Immature natural killer cell (primary cell): Measurements from ENCODE around the gene TSPAN2. TPM values are rescaled to one million over a fixed set of nuclear protein-coding genes. Genes with fewer than 3 reads are reported as not detected.

Source experiments
- DNase-seq, 3 donors: peaks; one replicate each; pipeline ENCODE4 v3.0.0; 2022; ENCODE audit warnings: mixed read lengths in 1 of 3
- H3K27ac Mint-ChIP-seq, 6 donors: one replicate each; pipeline ENCODE4 v1.8.0; 2020; ENCODE audit warnings: mixed read lengths in 6 of 6, mild to moderate bottlenecking in 5 of 6, inconsistent platforms in 4 of 6, moderate library complexity in 3 of 6
- H3K27me3 Mint-ChIP-seq, 3 donors: one replicate each; pipeline ENCODE4 v1.8.0; 2020 to 2021; ENCODE audit warnings: low read depth in 3 of 3, mild to moderate bottlenecking in 3 of 3, mixed read lengths in 3 of 3, moderate library complexity in 3 of 3, inconsistent platforms in 1 of 3
- H3K36me3 Mint-ChIP-seq, 3 donors: one replicate each; pipeline ENCODE4 v1.8.0; 2020; ENCODE audit warnings: mixed read lengths in 3 of 3, inconsistent platforms in 2 of 3, mild to moderate bottlenecking in 2 of 3
- H3K4me1 Mint-ChIP-seq, 2 donors: one replicate each; pipeline ENCODE4 v1.8.0; 2020; ENCODE audit warnings: inconsistent platforms in 2 of 2, mild to moderate bottlenecking in 2 of 2, mixed read lengths in 2 of 2, moderate library complexity in 1 of 2
- H3K4me3 Mint-ChIP-seq, 5 donors: one replicate each; pipeline ENCODE4 v1.8.0; 2020; ENCODE audit warnings: mild to moderate bottlenecking in 5 of 5, mixed read lengths in 5 of 5, inconsistent platforms in 3 of 5, moderate library complexity in 3 of 5
- H3K9me3 Mint-ChIP-seq, 6 donors: one replicate each; pipeline ENCODE4 v1.8.0; 2020; ENCODE audit warnings: mild to moderate bottlenecking in 6 of 6, mixed read lengths in 6 of 6, inconsistent platforms in 4 of 6, moderate library complexity in 3 of 6
- polyA plus RNA-seq, 3 donors: library from polyadenylated mRNA; unstranded; fragments of 300-500 nt; fragmentation: Illumina TruSeq; gene quantifications; one replicate each; pipeline ENCODE4 v1.2.3, GENCODE V29; 2021

TSPAN2 gene
- polyA plus RNA-seq, 3 donors from 2014 or later, result 50.1 to 80.1 (median 76.2) TPM

GRCh38 chr1:115099693-115100050 lies 10.4 kb upstream of the TSPAN2 start:
- H3K4me3 Mint-ChIP-seq, result peak overlapping the region; percentile 89 to 98 (median 93)
- H3K27me3 Mint-ChIP-seq, result peaks cover 1 to 9% (median 4%) of the 10 kb centered on the region in 3 donors
- peak overlapping the region; percentile 99 to 100 (median 99) for H3K27ac Mint-ChIP-seq
- peaks cover 32 to 36% of the 10 kb centered on the region in 2 donors for H3K4me1 Mint-ChIP-seq
- no peak for DNase-seq
- H3K9me3 Mint-ChIP-seq, result no peaks in the 10 kb centered on the region
- H3K36me3 Mint-ChIP-seq, result no peaks in the 10 kb centered on the region

- peak overlapping the region; percentile 99 to 100 (median 99) for H3K27ac Mint-ChIP-seq
- no peaks in the 10 kb centered on the region for H3K36me3 Mint-ChIP-seq
- no peaks in the 10 kb centered on the region for H3K9me3 Mint-ChIP-seq
- H3K4me3 Mint-ChIP-seq, result peak overlapping the region; percentile 89 to 98 (median 93)
- DNase-seq, result peak; percentile 81 to 87 (median 85)
- peaks cover 32 to 36% of the 10 kb centered on the region in 2 donors for H3K4me1 Mint-ChIP-seq
- peaks cover 1 to 9% (median 4%) of the 10 kb centered on the region in 3 donors for H3K27me3 Mint-ChIP-seq
These were observed 9.8 kb upstream of the TSPAN2 start for GRCh38 chr1:115098979-115099692.

DNA sequence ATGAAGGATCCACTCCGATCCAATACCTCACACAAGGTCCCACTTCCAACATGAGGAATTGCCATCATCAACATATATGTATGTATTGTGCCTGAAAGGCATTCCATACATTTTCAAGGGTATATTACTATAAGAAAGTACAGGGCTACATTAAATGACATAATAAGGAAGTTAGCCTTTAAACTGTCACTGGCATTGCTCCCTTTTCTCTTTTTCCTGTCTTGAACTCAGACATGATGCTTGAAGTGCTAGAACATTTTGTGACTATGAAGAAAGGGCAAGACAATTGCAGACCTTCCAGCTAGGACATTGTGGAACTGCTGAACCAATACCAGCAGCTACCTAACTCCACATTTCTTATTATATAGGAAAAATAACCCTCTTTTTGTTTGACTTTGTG lies 2.9 kb upstream of the TSPAN2 start:
- no peaks in the 10 kb centered on the region for H3K9me3 Mint-ChIP-seq
- H3K4me1 Mint-ChIP-seq, result peaks cover 38 to 40% of the 10 kb centered on the region in 2 donors
- H3K36me3 Mint-ChIP-seq, result no peaks in the 10 kb centered on the region
- no peak overlapping the region for H3K27ac Mint-ChIP-seq
- DNase-seq, result no peak
- peaks cover 3 to 6% (median 4%) of the 10 kb centered on the region in 3 donors for H3K27me3 Mint-ChIP-seq
- H3K4me3 Mint-ChIP-seq, result no peak overlapping the region

- Mint-ChIP-seq H3K36me3 (no peaks in the 10 kb centered on the region), H3K27me3 (peaks cover 3 to 6% (median 4%) of the 10 kb centered on the region in 3 donors), H3K27ac (no peak overlapping the region), H3K9me3 (no peaks in the 10 kb centered on the region), H3K4me3 (no peak overlapping the region), H3K4me1 (peaks cover 44% of the 10 kb centered on the region in 2 donors)
- DNase-seq, result no peak
These were observed 2.3 kb upstream of the TSPAN2 start for GRCh38 chr1:115091572-115091971.

GRCh38 chr1:115090956-115091355 lies 1.7 kb upstream of the TSPAN2 start:
- Mint-ChIP-seq H3K4me3 (peak overlapping the region in 3 of 5 donors; percentile 88 to 91 (median 90)), H3K4me1 (peaks cover 48 to 50% of the 10 kb centered on the region in 2 donors), H3K27ac (peak overlapping the region in 5 of 6 donors; percentile 10 to 81 (median 67)), H3K9me3 (no peaks in the 10 kb centered on the region), H3K27me3 (peaks cover 3 to 6% (median 4%) of the 10 kb centered on the region in 3 donors), H3K36me3 (no peaks in the 10 kb centered on the region)
- no peak for DNase-seq

GRCh38 chr1:115090540-115090939 lies 1.2 kb upstream of the TSPAN2 start:
- no peak for DNase-seq
- no peaks in the 10 kb centered on the region for H3K9me3 Mint-ChIP-seq

DNA sequence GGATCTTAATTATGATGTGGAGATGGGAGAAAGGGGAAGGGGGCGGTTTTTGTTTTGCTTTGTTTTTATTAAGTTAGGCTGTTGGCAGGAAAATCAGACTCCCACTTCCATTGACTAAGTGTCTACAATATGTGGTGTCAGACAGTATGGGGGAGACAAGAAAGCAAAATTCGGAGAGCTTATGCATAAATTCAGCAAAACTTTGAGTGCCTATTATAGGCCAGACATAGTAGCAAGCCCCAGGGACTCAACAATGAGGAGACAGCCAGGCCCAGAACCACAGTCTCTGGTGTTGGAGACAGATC lies 835 bp upstream of the TSPAN2 start:
- H3K27me3 Mint-ChIP-seq, result peaks cover 2 to 5% (median 4%) of the 10 kb centered on the region in 3 donors
- H3K27ac Mint-ChIP-seq, result peak overlapping the region; percentile 60 to 91 (median 79)
- H3K4me3 Mint-ChIP-seq, result peak overlapping the region; percentile 83 to 91 (median 88)
- peak in 1 of 3 donors; percentile 12 for DNase-seq
- no peaks in the 10 kb centered on the region for H3K9me3 Mint-ChIP-seq
- no peaks in the 10 kb centered on the region for H3K36me3 Mint-ChIP-seq
- H3K4me1 Mint-ChIP-seq, result peaks cover 54 to 58% of the 10 kb centered on the region in 2 donors

More at GRCh38 chr1:115090540-115090939, 1.2 kb upstream of the TSPAN2 start:
- Mint-ChIP-seq H3K4me1 (peaks cover 50 to 54% of the 10 kb centered on the region in 2 donors), H3K36me3 (no peaks in the 10 kb centered on the region), H3K27ac (peak overlapping the region; percentile 60 to 91 (median 79)), H3K4me3 (peak overlapping the region; percentile 83 to 91 (median 88)), H3K27me3 (peaks cover 2 to 6% (median 4%) of the 10 kb centered on the region in 3 donors)

DNA sequence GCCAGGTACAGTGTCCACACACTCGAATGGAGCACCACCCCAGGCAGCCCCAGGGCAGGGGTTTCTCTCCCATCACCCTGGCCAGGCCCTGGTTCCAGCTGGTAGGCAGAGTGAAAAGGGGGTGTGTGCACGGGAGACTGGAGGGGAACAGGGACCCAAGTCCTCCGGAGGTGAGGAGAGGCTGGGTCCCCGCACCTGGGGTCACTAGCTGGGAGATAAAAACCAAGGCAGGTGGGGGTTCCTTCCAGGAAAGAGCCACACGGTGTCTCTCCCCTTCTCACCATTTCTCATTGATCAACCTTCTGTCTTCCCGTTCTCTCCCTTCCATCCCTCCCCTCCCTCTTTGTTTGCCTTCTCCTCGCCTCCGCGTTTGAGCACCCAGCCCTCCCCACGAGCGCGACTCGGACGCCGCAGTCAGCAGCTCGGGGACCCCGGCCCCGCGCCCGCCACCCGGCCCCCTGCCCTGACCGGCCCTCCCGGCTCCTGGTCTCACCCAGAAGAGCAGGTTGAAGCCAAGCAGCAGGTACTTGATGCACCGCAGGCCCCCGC lies 358 bp downstream of the TSPAN2 start:
- Mint-ChIP-seq H3K4me1 (peaks cover 66 to 70% of the 10 kb centered on the region in 2 donors), H3K9me3 (no peaks in the 10 kb centered on the region)

GRCh38 chr1:115088115-115088778 lies 1.1 kb downstream of the TSPAN2 start:
- Mint-ChIP-seq H3K36me3 (no peaks in the 10 kb centered on the region), H3K27ac (peak overlapping the region; percentile 76 to 88 (median 84)), H3K4me3 (peak overlapping the region; percentile 85 to 93 (median 86)), H3K9me3 (no peaks in the 10 kb centered on the region), H3K27me3 (peaks cover 2 to 7% (median 4%) of the 10 kb centered on the region in 3 donors), H3K4me1 (peaks cover 70 to 77% of the 10 kb centered on the region in 2 donors)
- DNase-seq, result no peak

More for the DNA sequence above, 358 bp downstream of the TSPAN2 start:
- H3K27me3 Mint-ChIP-seq, result peaks cover 2 to 7% (median 4%) of the 10 kb centered on the region in 3 donors
- no peak for DNase-seq
- peak overlapping the region; percentile 85 to 93 (median 86) for H3K4me3 Mint-ChIP-seq
- peak overlapping the region; percentile 76 to 88 (median 84) for H3K27ac Mint-ChIP-seq
- no peaks in the 10 kb centered on the region for H3K36me3 Mint-ChIP-seq

DNA sequence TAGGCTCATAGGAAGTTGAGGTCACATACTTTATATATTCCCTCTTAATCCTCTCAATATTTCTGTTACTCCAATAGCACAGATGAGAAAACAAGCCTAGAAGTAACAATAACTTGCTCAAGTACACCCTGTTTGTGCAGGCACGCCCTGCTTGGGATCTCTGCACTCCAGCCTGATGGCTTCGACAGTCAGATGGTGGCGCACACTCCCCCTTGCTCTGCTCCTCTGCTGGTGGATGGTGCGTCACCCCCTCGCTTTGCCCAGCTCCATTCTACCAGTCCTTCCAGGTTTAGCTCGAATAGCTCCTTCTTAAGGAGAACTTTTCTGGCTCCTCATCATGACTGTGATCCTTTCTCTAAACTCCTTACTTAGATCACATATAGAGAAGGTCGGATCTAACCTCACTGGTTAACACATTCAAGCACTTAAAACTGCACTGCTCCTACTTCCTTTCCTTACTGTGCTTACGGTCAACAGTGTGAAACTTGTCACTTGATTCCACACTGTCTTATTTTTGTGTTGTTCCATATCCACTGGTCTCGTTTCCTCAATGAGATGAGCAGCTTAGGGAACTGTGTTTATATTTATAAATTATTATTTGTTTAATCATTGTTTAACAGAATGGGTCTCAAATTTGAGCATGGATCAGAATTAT lies 3.0 kb downstream of the TSPAN2 start:
- Mint-ChIP-seq H3K36me3 (peaks cover 0 to 4% (median 3%) of the 10 kb centered on the region in 3 donors), H3K9me3 (no peaks in the 10 kb centered on the region), H3K4me1 (peaks cover 73 to 89% of the 10 kb centered on the region in 2 donors), H3K27ac (peak overlapping the region; percentile 79 to 96 (median 92)), H3K4me3 (peak overlapping the region; percentile 79 to 93 (median 90)), H3K27me3 (peaks cover 2 to 10% (median 4%) of the 10 kb centered on the region in 3 donors)
- DNase-seq, result peak; percentile 49 to 63 (median 57)

DNA sequence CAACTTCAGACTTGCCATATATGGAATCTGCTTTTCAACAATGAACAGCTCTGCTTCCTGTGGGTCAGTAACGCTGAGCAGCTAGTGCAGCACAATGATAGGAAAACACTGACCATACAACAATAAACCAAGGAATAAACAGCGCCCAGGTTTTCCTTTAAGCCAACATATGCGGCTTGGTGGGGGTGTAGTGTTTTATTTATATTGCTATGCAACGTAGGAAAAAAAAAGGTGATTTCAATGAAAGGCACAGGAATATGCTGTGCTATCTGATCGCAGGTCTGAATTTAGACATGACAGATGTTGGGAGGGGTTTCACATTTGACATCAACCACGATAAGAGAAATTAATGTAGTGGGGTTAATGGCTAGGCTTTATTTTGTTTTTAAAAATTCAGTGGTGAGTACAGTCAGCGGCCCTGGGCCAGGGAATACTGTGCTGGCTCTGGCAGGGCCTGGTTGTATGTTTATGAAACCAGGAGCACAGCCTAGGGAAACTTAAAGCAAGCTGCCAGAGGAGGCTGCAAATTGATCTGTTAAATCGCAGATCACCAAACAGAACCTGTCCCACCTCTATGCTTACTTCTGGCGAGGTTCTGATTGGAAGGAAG lies 4.3 kb downstream of the TSPAN2 start:
- H3K36me3 Mint-ChIP-seq, result peaks cover 6 to 10% (median 9%) of the 10 kb centered on the region in 3 donors
- peak overlapping the region; percentile 66 to 93 (median 83) for H3K4me3 Mint-ChIP-seq
- no peaks in the 10 kb centered on the region for H3K9me3 Mint-ChIP-seq
- H3K27ac Mint-ChIP-seq, result peak overlapping the region; percentile 79 to 94 (median 91)
- peak; percentile 39 to 45 (median 44) for DNase-seq
- peaks cover 2 to 8% (median 2%) of the 10 kb centered on the region in 3 donors for H3K27me3 Mint-ChIP-seq
- peaks cover 62 to 76% of the 10 kb centered on the region in 2 donors for H3K4me1 Mint-ChIP-seq

GRCh38 chr1:115082949-115083348 lies 6.4 kb downstream of the TSPAN2 start:
- no peak for DNase-seq
- Mint-ChIP-seq H3K9me3 (no peaks in the 10 kb centered on the region), H3K4me1 (peaks cover 51 to 62% of the 10 kb centered on the region in 2 donors), H3K27ac (peak overlapping the region in 2 of 6 donors; percentile 41 to 79), H3K4me3 (no peak overlapping the region), H3K36me3 (peaks cover 10 to 19% (median 13%) of the 10 kb centered on the region in 3 donors), H3K27me3 (peaks cover 0 to 6% (median 2%) of the 10 kb centered on the region in 3 donors)

- Mint-ChIP-seq H3K4me1 (peaks cover 28 to 45% of the 10 kb centered on the region in 2 donors), H3K4me3 (no peak overlapping the region), H3K27me3 (peaks cover 0 to 3% (median 2%) of the 10 kb centered on the region in 3 donors), H3K27ac (no peak overlapping the region), H3K9me3 (no peaks in the 10 kb centered on the region), H3K36me3 (peaks cover 16 to 23% (median 18%) of the 10 kb centered on the region in 3 donors)
- no peak for DNase-seq
These were observed 10.6 kb downstream of the TSPAN2 start for GRCh38 chr1:115078708-115079107.
